K562 (cell line): ENCODE measurements around the gene COX18. TPM values are rescaled to one million over a fixed set of nuclear protein-coding genes. Genes with fewer than 3 reads are reported as not detected.

Experiments
- ATAC-seq: fragments of 200-7000 bp; cut with Tn5 transposase; 3 replicates; pipeline ENCODE4 v1.9.1; 2020; ENCODE audit warnings: moderate library complexity
- BruUV-seq: library from RNA; stranded (reverse); fragments of 400-500 nt; replicated peaks from 2 replicates; lab custom pipeline; 2021; lab: Mats Ljungman, UMichigan
- CTCF ChIA-PET: fragments of 300-600 bp; formaldehyde crosslinking; extraction: SDS; loops from one replicate; lab custom pipeline; 2021; ENCODE audit warnings: low intra/inter-chr PET ratio; lab: Yijun Ruan, JAX
- POLR2A ChIA-PET: fragments of 300-600, 350-650 bp; sonication (Branson Sonifier 250); formaldehyde crosslinking; extraction: SDS; loops from one replicate; lab custom pipeline; 2021; ENCODE audit warnings: antibody characterized with exemption, inconsistent platforms; lab: Yijun Ruan, JAX
- DNase-seq, 4 experiments: peaks; one replicate each; pipeline versions ENCODE4 v3.0.0 to v3.0.0-alpha.2; 2011 to 2018; ENCODE audit warnings: low spot score in 3 of 4, mixed read lengths in 3 of 4; ENCODE audit errors: extremely low read depth in 1 of 4
- FAIRE-seq: peaks from 2 replicates; lab custom pipeline; 2011; peaks lifted over from hg19 to GRCh38; lab: Jason Lieb, UNC
- H2AFZ ChIP-seq: 2 replicates; pipeline ENCODE4 v1.6.0; 2011; ENCODE audit warnings: low read depth, low read length, control low read depth, inconsistent platforms
- H3K27ac ChIP-seq: fragments of 200-600 bp; 3 replicates; pipeline ENCODE4 v1.8.0; 2011; ENCODE audit warnings: low read depth, mild to moderate bottlenecking, control low read depth, inconsistent platforms, low read length, moderate library complexity, mixed read lengths; ENCODE audit errors: extremely low read depth
- H3K27me3 ChIP-seq, 2 experiments: fragments of 300-600 bp in 1 of 2; 2 replicates in 1 of 2; 3 replicates in 1 of 2; pipeline versions ENCODE4 v1.6.0 to v1.8.0; 2011; ENCODE audit warnings: inconsistent platforms in 2 of 2, low read length in 2 of 2, mild to moderate bottlenecking in 1 of 2, mixed read lengths in 1 of 2, moderate library complexity in 1 of 2; ENCODE audit not compliant: control insufficient read depth in 2 of 2, insufficient read depth in 2 of 2
- H3K36me3 ChIP-seq: fragments of 300-600 bp; 3 replicates; pipeline ENCODE4 v1.8.0; 2011; ENCODE audit warnings: mild to moderate bottlenecking, low read length, inconsistent platforms; ENCODE audit not compliant: control insufficient read depth, insufficient read depth
- H3K4me1 ChIP-seq, 2 experiments: fragments of 200-600 bp in 1 of 2; replicated peaks in 1 of 2; 2 replicates in 1 of 2; 3 replicates in 1 of 2; pipeline versions ENCODE4 v1.5.1 to v1.8.0; 2011; ENCODE audit warnings: inconsistent platforms in 2 of 2, low read length in 2 of 2, mild to moderate bottlenecking in 1 of 2, mixed read lengths in 1 of 2, moderate library complexity in 1 of 2; ENCODE audit not compliant: control insufficient read depth in 2 of 2, insufficient read depth in 2 of 2
- H3K4me2 ChIP-seq: 2 replicates; pipeline ENCODE4 v1.6.1; 2011; ENCODE audit warnings: low read length, control low read depth, inconsistent platforms, mixed read lengths; ENCODE audit not compliant: insufficient read depth
- H3K4me3 ChIP-seq: fragments of 200-600 bp; sonication (generic), shearing (Covaris generic); 2 replicates; pipeline ENCODE4 v1.5.1; 2016; ENCODE audit warnings: control low read depth, inconsistent platforms
- H3K79me2 ChIP-seq: fragments of 200-600 bp; 3 replicates; pipeline ENCODE4 v1.8.0; 2011; ENCODE audit warnings: low read length, inconsistent platforms; ENCODE audit not compliant: control insufficient read depth, insufficient read depth
- H3K9ac ChIP-seq, 2 experiments: 2 replicates each; pipeline versions ENCODE4 v1.6.0 to v1.6.1; 2011; ENCODE audit warnings: low read depth in 2 of 2, low read length in 2 of 2, control low read depth in 1 of 2, inconsistent platforms in 1 of 2, mild to moderate bottlenecking in 1 of 2, mixed read lengths in 1 of 2; ENCODE audit not compliant: insufficient read depth in 1 of 2
- H3K9me1 ChIP-seq: one replicate; pipeline ENCODE4 v1.6.0; 2011; ENCODE audit warnings: inconsistent platforms, mild to moderate bottlenecking, low read length, moderate library complexity; ENCODE audit not compliant: control insufficient read depth, insufficient read depth
- H3K9me3 ChIP-seq: replicated peaks from 2 replicates; pipeline ENCODE4 v1.5.1; 2011; ENCODE audit warnings: low read depth, low read length, inconsistent platforms; ENCODE audit not compliant: control insufficient read depth, insufficient read depth
- H4K20me1 ChIP-seq: replicated peaks from 2 replicates; pipeline ENCODE4 v1.6.1; 2011; ENCODE audit warnings: low read length, inconsistent platforms, mixed read lengths; ENCODE audit not compliant: control insufficient read depth, insufficient read depth
- ADNP ChIP-seq: fragments of 200-800 bp; sonication (Bioruptor generic); IDR thresholded peaks from 2 replicates; pipeline ENCODE4 v1.6.1; 2016; ENCODE audit warnings: missing genetic modification characterization, missing compliant biosample characterization
- CAMTA2 ChIP-seq: fragments of 250-450 bp; sonication (Bioruptor Pico); conservative IDR thresholded peaks from 2 replicates; pipeline ENCODE4 v1.5.1; 2022
- CBFA2T2 ChIP-seq: fragments of 450-650 bp; conservative IDR thresholded peaks from 2 replicates; pipeline ENCODE4 v1.6.1; 2017; ENCODE audit warnings: mild to moderate bottlenecking
- CC2D1A ChIP-seq: fragments of 450-650 bp; IDR thresholded peaks from 2 replicates; pipeline ENCODE4 v1.6.1; 2017; ENCODE audit warnings: mild to moderate bottlenecking
- E2F6 ChIP-seq, 2 experiments: IDR thresholded peaks; 2 replicates each; pipeline ENCODE4 v1.6.1; 2011; ENCODE audit warnings: borderline replicate concordance in 1 of 2, control low read depth in 1 of 2, low read depth in 1 of 2, low read length in 1 of 2, mild to moderate bottlenecking in 1 of 2, mixed read lengths in 1 of 2, moderate library complexity in 1 of 2; ENCODE audit not compliant: insufficient read depth in 1 of 2, insufficient read length in 1 of 2, poor library complexity in 1 of 2, severe bottlenecking in 1 of 2; ENCODE audit errors: extremely low read depth in 1 of 2
- ETV6 ChIP-seq, 3 experiments: fragments of 150-350 bp in 1 of 3; sonication (generic) in 1 of 3; formaldehyde crosslinking in 1 of 3; IDR thresholded peaks; 2 replicates each; pipeline versions ENCODE4 v1.6.1 to v1.8.0; 2014 to 2022; ENCODE audit warnings: borderline replicate concordance in 2 of 3, low read depth in 2 of 3, antibody characterized with exemption in 1 of 3, low read length in 1 of 3, mild to moderate bottlenecking in 1 of 3, missing genetic modification reagents in 1 of 3
- FOXJ3 ChIP-seq: sonication (generic); formaldehyde crosslinking; IDR thresholded peaks from 2 replicates; pipeline ENCODE4 v1.4.0; 2020; ENCODE audit warnings: mild to moderate bottlenecking, missing genetic modification reagents
- MTA2 ChIP-seq: fragments of 450-650 bp; IDR thresholded peaks from 2 replicates; pipeline ENCODE4 v1.6.1; 2016; ENCODE audit warnings: low read depth
- NCOR1 ChIP-seq: fragments of 450-650 bp; IDR thresholded peaks from 2 replicates; pipeline ENCODE4 v1.6.1; 2016; ENCODE audit warnings: mild to moderate bottlenecking, moderate library complexity
- NR2C1 ChIP-seq, 2 experiments: fragments of 450-650 bp; IDR thresholded peaks; 2 replicates each; pipeline ENCODE4 v1.6.1; 2017; ENCODE audit warnings: mild to moderate bottlenecking in 2 of 2, antibody characterized with exemption in 1 of 2, inconsistent platforms in 1 of 2, missing compliant biosample characterization in 1 of 2, missing genetic modification characterization in 1 of 2
- PYGO2 ChIP-seq: fragments of 450-650 bp; IDR thresholded peaks from 2 replicates; pipeline ENCODE4 v1.6.1; 2016; ENCODE audit warnings: mild to moderate bottlenecking, missing genetic modification characterization, moderate library complexity, missing compliant biosample characterization
- SAFB2 ChIP-seq: fragments of 200-400 bp; formaldehyde crosslinking; IDR thresholded peaks from 2 replicates; pipeline ENCODE4 v1.6.1; 2018; ENCODE audit warnings: borderline replicate concordance, low read length, low read depth, moderate library complexity; ENCODE audit not compliant: severe bottlenecking
- SNIP1 ChIP-seq: fragments of 450-650 bp; IDR thresholded peaks from 2 replicates; pipeline ENCODE4 v1.7.1; 2017; ENCODE audit warnings: low read depth, mild to moderate bottlenecking
- TBL1XR1 ChIP-seq, 2 experiments: IDR thresholded peaks; 2 replicates each; pipeline ENCODE4 v1.6.1; 2012; ENCODE audit warnings: improper control_type of control experiment in 2 of 2, low read length in 2 of 2, mild to moderate bottlenecking in 1 of 2
- THRAP3 ChIP-seq: fragments of 450-650 bp; IDR thresholded peaks from 2 replicates; pipeline ENCODE4 v1.6.1; 2016; ENCODE audit warnings: mild to moderate bottlenecking, inconsistent platforms, borderline replicate concordance
- ZBTB26 ChIP-seq: fragments of 450-650 bp; formaldehyde crosslinking; IDR thresholded peaks from 2 replicates; pipeline ENCODE4 v1.4.0; 2022; ENCODE audit warnings: missing genetic modification characterization
- ZNF224 ChIP-seq: sonication (generic); formaldehyde crosslinking; IDR thresholded peaks from 2 replicates; pipeline ENCODE4 v1.8.0; 2022; ENCODE audit warnings: mild to moderate bottlenecking, missing genetic modification reagents
- ZNF316 ChIP-seq: fragments of 450-650 bp; IDR thresholded peaks from 2 replicates; pipeline ENCODE4 v1.6.1; 2016
- ZNF444 ChIP-seq: fragments of 250-450 bp; sonication (Bioruptor Pico); IDR thresholded peaks from 2 replicates; pipeline ENCODE4 v1.4.0; 2020; ENCODE audit warnings: mild to moderate bottlenecking, moderate library complexity
- ZNF695 ChIP-seq: fragments of 450-650 bp; formaldehyde crosslinking; IDR thresholded peaks from 2 replicates; pipeline ENCODE4 v1.4.0; 2020; ENCODE audit warnings: mild to moderate bottlenecking, moderate library complexity
- ZNF79 ChIP-seq: fragments of 250-450 bp; sonication (Bioruptor Pico); IDR thresholded peaks from 2 replicates; pipeline ENCODE4 v1.4.0; 2020; ENCODE audit warnings: low read depth, mild to moderate bottlenecking, moderate library complexity
- WGBS: fragments of 100-300 bp; shearing (Covaris generic); methylation state at CpG from one replicate; pipeline ENCODE4 v1.1.6; 2016; ENCODE audit warnings: low coverage, mixed read lengths; ENCODE audit not compliant: insufficient coverage; ENCODE audit errors: missing lambda C conversion rate; 5-methylcytosine and 5-hydroxymethylcytosine counted together
- in situ Hi-C: fragments of 300-500 bp; cut with MboI; formaldehyde crosslinking; loops from 4 replicates; pipeline ENCODE4 v1.15.0; 2018; ENCODE audit warnings: inconsistent platforms, mixed read lengths
- intact Hi-C: fragments of 100-400 bp; cut with micrococcal nuclease; formaldehyde crosslinking; loops from 2 replicates; pipeline ENCODE4 v1.14.2; 2022
- polyA plus RNA-seq, 8 experiments: library from polyadenylated mRNA; depleted of rRNA in 4 of 8; stranded (reverse) in 5 of 8; unstranded in 3 of 8; fragments of >200 nt; fragmentation: Nextera tagmentation in 2 of 8; fragmentation: Illumina TruSeq in 1 of 8; extraction: Ambion mirVana in 2 of 8; extraction: Trizol in 1 of 8; gene quantifications; 2 replicates each; pipeline versions ENCODE4 v1.2.1 to v1.2.3, GENCODE V29; 2011 to 2014; ENCODE audit warnings: inconsistent platforms in 1 of 8, missing spikeins in 1 of 8
- total RNA-seq, 7 experiments: library from RNA; depleted of rRNA in 6 of 7; stranded (reverse); fragments of >200 nt in 6 of 7; fragmentation: Illumina TruSeq in 2 of 7; extraction: Trizol in 2 of 7; gene quantifications; 2 replicates each; pipeline versions ENCODE4 v1.2.1 to v1.2.3, GENCODE V29; 2011 to 2021; ENCODE audit warnings: low replicate concordance in 1 of 7

COX18 gene
- total and polyA plus RNA-seq, 9 of the 15 experiments (the other 6 are each of a cell fraction or from before 2014, with no cell fraction given): 7.0 to 21.3 (median 14.7) TPM

GRCh38 chr4:73103799-73104503 lies 34.4 kb upstream of the COX18 start:
- BruUV-seq: no TSS peak
- in situ Hi-C loops: no loop called here
- intact Hi-C loops: no loop called here
- ATAC-seq: peak; percentile 83
- Histone ChIP-seq H3K4me3 (no peak overlapping the region), H3K79me2 (peaks cover 5% of the 10 kb centered on the region; the same call in 2 of the 3 replicates), H4K20me1 (no peaks in the 10 kb centered on the region), H3K9me1 (no peaks in the 10 kb centered on the region), H2AFZ (peak overlapping the region; percentile 78), H3K27ac (peak overlapping the region; percentile 65), H3K27me3 (no peaks in the 10 kb centered on the region), H3K9ac (peak overlapping the region in 1 of 2 experiments; percentile 39; a peak in 3 of 4 replicates), H3K36me3 (peaks cover 75% of the 10 kb centered on the region), H3K9me3 (no peaks in the 10 kb centered on the region), H3K4me1 (peaks cover 0 to 13% of the 10 kb centered on the region in 2 experiments; a peak in 2 of 5 replicates), H3K4me2 (0 out of 2 replicates have a peak overlapping the region, but pooled peaks have one; percentile 3)
- peak; percentile 34 to 78 (median 62) for DNase-seq
- peak; percentile 95 for FAIRE-seq
- ChIA-PET POLR2A (interaction anchor here (0.6 to 1.9 kb wide), 4 partner anchors 8 to 153 kb away, joined by 3 to 6 read pairs (median 4); no protein-coding TSS in a partner anchor), CTCF (no interaction called here)
- 39% methylated on average over 7 of the region's 8 CpGs for WGBS
- TF ChIP-seq NR2C1 (IDR thresholded peaks at IDR 0.05) (peak; percentile 91), NR2C1 (tag; IDR thresholded peaks at IDR 0.05) (peak; percentile 87), ETV6 (IDR thresholded peaks at IDR 0.05; ENCODE audit: borderline replicate concordance in 1 of 2, low read depth in 2 of 2, low read length in 1 of 2) (no peak), ETV6 (CRISPR knock-in tag; IDR thresholded peaks at IDR 0.05; ENCODE audit: borderline replicate concordance) (no peak), SNIP1 (no peak), PYGO2 (tag) (no peak), SAFB2 (no peak), E2F6 (IDR thresholded peaks at IDR 0.05; ENCODE audit: borderline replicate concordance in 1 of 2, extremely low read depth in 1 of 2, insufficient read depth in 1 of 2, insufficient read length in 1 of 2, low read depth in 1 of 2, low read length in 1 of 2, poor library complexity in 1 of 2, severe bottlenecking in 1 of 2) (peak; percentile 49 to 79), FOXJ3 (CRISPR knock-in tag) (no peak), ZNF224 (CRISPR knock-in tag) (no peak), ZNF79 (no peak), CC2D1A (peak; percentile 69; the same call in 1 of the 2 replicates), MTA2 (no peak), TBL1XR1 (IDR thresholded peaks at IDR 0.05; ENCODE audit: low read length in 2 of 2) (no peak), ADNP (no peak), THRAP3 (no peak), NCOR1 (no peak), ZBTB26 (CRISPR knock-in tag) (no peak), CBFA2T2 (no peak), ZNF316 (peak; percentile 93), CAMTA2 (CRISPR knock-in tag) (no peak), ZNF444 (CRISPR knock-in tag) (no peak), ZNF695 (CRISPR knock-in tag) (no peak)
